ENCODE measurements around the gene ZFP92. TPM values are rescaled to one million over a fixed set of nuclear protein-coding genes. Genes with fewer than 3 reads are reported as not detected.

ZFP92 gene
- total RNA-seq, 4 donors from 2014 or later = 0.26 to 0.38 (median 0.30) TPM; not detected in 1

- Histone ChIP-seq H3K4me3 (no peak overlapping the region), H3K9me3 (no peaks in the 10 kb centered on the region)
- 85% methylated on average over 5 of the region's 5 CpGs for WGBS
These were observed 35.7 kb upstream of the ZFP92 start for GRCh38 chrX:153375571-153375970.

GRCh38 chrX:153377727-153378126 is 33.5 kb upstream of the ZFP92 start:
- 79% methylated on average over 3 of the region's 3 CpGs for WGBS
- no peak for DNase-seq (ENCODE audit: low spot score in 2 of 2)
- TF ChIP-seq EP300 (IDR thresholded peaks at IDR 0.05) (no peak), POLR2A (IDR thresholded peaks at IDR 0.05) (no peak), POLR2AphosphoS5 (IDR thresholded peaks at IDR 0.05) (no peak), CTCF (IDR thresholded peaks at IDR 0.05) (no peak)
- Histone ChIP-seq H3K9me3 (no peaks in the 10 kb centered on the region), H3K27ac (no peak overlapping the region), H3K4me3 (no peak overlapping the region), H3K27me3 (no peaks in the 10 kb centered on the region), H3K36me3 (no peaks in the 10 kb centered on the region), H3K4me1 (no peaks in the 10 kb centered on the region)

More at GRCh38 chrX:153375571-153375970, 35.7 kb upstream of the ZFP92 start:
- no peak overlapping the region for H3K27ac ChIP-seq
- H3K27me3 ChIP-seq = no peaks in the 10 kb centered on the region
- no peak for DNase-seq (ENCODE audit: low spot score in 2 of 2)
- H3K36me3 ChIP-seq = no peaks in the 10 kb centered on the region
- no peak for TF ChIP-seq POLR2AphosphoS5 (IDR thresholded peaks at IDR 0.05)
- no peak for TF ChIP-seq EP300 (IDR thresholded peaks at IDR 0.05)
- no peak for TF ChIP-seq CTCF (IDR thresholded peaks at IDR 0.05)
- no peak for TF ChIP-seq POLR2A (IDR thresholded peaks at IDR 0.05)
- no peaks in the 10 kb centered on the region for H3K4me1 ChIP-seq

GRCh38 chrX:153378607-153379006 is 32.7 kb upstream of the ZFP92 start:
- 93% methylated on average over 3 of the region's 4 CpGs for WGBS
- Histone ChIP-seq H3K27ac (no peak overlapping the region), H3K4me1 (no peaks in the 10 kb centered on the region), H3K4me3 (no peak overlapping the region), H3K27me3 (no peaks in the 10 kb centered on the region), H3K36me3 (no peaks in the 10 kb centered on the region), H3K9me3 (no peaks in the 10 kb centered on the region)
- no peak for TF ChIP-seq POLR2A (IDR thresholded peaks at IDR 0.05)
- TF ChIP-seq CTCF (IDR thresholded peaks at IDR 0.05) = no peak
- no peak for TF ChIP-seq EP300 (IDR thresholded peaks at IDR 0.05)
- TF ChIP-seq POLR2AphosphoS5 (IDR thresholded peaks at IDR 0.05) = no peak
- DNase-seq (ENCODE audit: low spot score in 2 of 2) = no peak

- DNase-seq (ENCODE audit: low spot score in 2 of 2) = no peak
- no peak overlapping the region for H3K4me3 ChIP-seq
- no peaks in the 10 kb centered on the region for H3K36me3 ChIP-seq
- no peaks in the 10 kb centered on the region for H3K4me1 ChIP-seq
- H3K9me3 ChIP-seq = no peaks in the 10 kb centered on the region
- no peak overlapping the region for H3K27ac ChIP-seq
- 69% methylated on average over 9 of the region's 9 CpGs for WGBS
- H3K27me3 ChIP-seq = no peaks in the 10 kb centered on the region
- TF ChIP-seq POLR2A (IDR thresholded peaks at IDR 0.05) = no peak
- no peak for TF ChIP-seq EP300 (IDR thresholded peaks at IDR 0.05)
- no peak for TF ChIP-seq POLR2AphosphoS5 (IDR thresholded peaks at IDR 0.05)
- TF ChIP-seq CTCF (IDR thresholded peaks at IDR 0.05) = no peak
These were observed 31.8 kb upstream of the ZFP92 start for GRCh38 chrX:153379508-153379907.

GRCh38 chrX:153379971-153380581 is 31.2 kb upstream of the ZFP92 start:
- TF ChIP-seq EP300 (IDR thresholded peaks at IDR 0.05) (no peak), POLR2AphosphoS5 (IDR thresholded peaks at IDR 0.05) (no peak), CTCF (IDR thresholded peaks at IDR 0.05) (no peak)
- Histone ChIP-seq H3K4me1 (no peaks in the 10 kb centered on the region), H3K4me3 (no peak overlapping the region), H3K27me3 (no peaks in the 10 kb centered on the region), H3K27ac (no peak overlapping the region), H3K9me3 (no peaks in the 10 kb centered on the region), H3K36me3 (no peaks in the 10 kb centered on the region)
- no peak for DNase-seq (ENCODE audit: low spot score in 2 of 2)
- WGBS = 77% methylated on average over 13 of the region's 13 CpGs
